Activated CD8-positive, alpha-beta memory T cell treated with anti-CD3 and anti-CD28 coated beads, Interleukin-2, amount 50 U/mL, for 4 hours (primary cell): Measurements from ENCODE around the gene EIF1AD.
A peak's percentile ranks its signal among the peaks of the same experiment; 100 is the strongest.
"Not testable (repeated sequence)": the region's sequence is repeated elsewhere in the genome, so short reads cannot be mapped to it uniquely, and the experiment has no call there.

ENCODE experiments used
- DNase-seq: peaks from one replicate; pipeline ENCODE4 v3.0.0-alpha.2; 2020

EIF1AD gene

DNA sequence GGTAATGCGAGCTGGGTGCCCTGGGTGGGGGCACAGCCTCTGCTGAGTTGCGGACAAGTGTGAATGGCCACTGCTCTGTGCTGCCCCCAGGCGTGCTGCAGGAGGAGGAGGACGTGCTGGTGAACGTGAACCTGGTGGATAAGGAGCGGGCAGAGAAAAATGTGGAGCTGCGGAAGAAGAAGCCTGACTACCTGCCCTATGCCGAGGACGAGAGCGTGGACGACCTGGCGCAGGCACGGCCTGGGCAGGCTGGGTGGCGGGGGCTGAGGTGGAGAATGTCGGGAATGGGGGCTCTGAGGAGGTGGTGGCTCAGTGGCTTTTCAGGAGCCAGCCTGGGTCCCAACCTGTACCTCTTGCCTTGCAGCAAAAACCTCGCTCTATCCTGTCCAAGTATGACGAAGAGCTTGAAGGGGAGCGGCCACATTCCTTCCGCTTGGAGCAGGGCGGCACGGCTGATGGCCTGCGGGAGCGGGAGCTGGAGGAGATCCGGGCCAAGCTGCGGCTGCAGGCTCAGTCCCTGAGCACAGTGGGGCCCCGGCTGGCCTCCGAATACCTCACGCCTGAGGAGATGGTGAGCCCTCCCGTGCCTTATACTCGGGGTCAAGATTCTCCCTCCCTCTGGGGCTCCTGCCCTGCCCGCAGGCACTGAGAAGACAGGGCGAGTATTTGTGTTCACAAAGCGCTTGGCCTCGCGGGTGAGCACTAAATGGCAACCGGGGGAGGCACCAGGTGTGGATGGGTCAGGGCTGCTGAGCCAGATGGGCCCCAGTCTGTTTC lies 35.8 kb downstream of the EIF1AD start:
- DNase-seq, result no peak

DNA sequence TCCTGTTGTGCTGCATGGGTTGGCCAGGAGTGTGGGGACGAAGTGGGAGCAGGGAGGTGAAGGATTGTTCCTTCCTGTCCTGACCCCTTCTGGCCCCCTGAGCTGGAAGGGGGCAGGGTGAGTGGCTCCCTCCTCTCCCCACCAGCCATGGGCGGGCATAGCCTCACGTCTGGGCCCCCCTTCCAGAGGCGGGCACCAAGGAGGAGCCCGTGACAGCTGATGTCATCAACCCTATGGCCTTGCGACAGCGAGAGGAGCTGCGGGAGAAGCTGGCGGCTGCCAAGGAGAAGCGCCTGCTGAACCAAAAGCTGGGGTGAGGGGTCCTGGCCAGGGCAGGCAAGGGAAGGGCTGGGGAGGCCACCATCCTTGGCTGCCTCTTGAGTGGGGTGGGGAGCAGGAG lies 37.1 kb downstream of the EIF1AD start:
- no peak for DNase-seq

DNA sequence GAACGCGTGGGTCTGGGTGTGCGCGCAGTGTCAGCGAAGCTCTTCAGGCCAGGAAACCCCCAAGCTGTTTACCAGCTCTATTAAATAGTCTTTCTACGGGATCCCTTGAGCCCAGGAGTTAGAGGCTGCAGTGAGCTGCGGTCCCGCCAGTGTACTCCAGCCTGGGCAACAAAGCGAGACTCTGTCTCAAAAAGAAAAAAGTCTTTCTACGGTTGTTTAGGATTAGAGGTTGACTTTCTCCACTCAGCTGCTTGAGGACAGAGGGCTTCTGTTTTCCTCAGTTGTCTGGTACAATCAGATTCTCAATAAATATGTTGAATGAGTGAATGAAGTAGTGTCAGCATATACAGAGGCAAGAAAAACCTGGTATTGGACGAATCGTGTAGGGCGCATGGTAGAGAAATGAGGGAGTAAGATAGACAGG lies 39.8 kb downstream of the EIF1AD start:
- no peak for DNase-seq

DNA sequence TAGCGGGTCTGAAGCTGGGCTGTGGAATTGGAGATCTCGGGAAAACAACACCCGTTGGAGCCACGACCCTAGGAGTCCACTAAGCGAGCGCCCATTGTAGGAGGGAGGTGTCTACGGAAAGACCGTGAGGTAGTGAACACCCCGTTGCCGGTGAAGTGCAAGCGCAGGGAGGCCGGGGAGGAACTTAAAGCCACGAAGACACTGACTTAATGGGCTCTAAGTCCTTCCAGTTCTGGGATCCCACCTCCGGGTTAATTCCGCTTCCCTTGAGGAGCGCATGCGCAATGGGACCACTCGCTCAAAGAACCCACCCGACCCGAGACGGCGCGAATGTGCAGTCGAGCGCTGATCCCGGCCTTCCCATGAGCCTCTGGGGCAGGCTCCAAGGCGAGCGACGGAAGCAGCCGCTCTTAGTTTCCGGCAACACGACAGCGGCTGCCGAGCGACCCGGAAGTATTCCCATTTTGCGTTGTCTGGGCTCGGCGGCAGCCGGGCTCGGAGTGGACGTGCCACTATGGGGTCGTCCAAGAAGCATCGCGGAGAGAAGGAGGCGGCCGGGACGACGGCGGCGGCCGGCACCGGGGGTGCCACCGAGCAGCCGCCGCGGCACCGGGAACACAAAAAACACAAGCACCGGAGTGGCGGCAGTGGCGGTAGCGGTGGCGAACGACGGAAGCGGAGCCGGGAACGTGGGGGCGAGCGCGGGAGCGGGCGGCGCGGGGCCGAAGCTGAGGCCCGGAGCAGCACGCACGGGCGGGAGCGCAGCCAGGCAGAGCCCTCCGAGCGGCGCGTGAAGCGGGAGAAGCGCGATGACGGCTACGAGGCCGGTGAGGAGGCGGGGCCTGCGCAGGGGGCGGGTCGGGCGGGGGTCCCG lies 40.5 kb downstream of the EIF1AD start, which contains the start of gene SART1:
SART1 (plus strand) TSS at position 468 of the 874 bp plus-strand sequence; CDS start at position 515, 47 bp downstream.
- DNase-seq, result peak; percentile 93

DNA sequence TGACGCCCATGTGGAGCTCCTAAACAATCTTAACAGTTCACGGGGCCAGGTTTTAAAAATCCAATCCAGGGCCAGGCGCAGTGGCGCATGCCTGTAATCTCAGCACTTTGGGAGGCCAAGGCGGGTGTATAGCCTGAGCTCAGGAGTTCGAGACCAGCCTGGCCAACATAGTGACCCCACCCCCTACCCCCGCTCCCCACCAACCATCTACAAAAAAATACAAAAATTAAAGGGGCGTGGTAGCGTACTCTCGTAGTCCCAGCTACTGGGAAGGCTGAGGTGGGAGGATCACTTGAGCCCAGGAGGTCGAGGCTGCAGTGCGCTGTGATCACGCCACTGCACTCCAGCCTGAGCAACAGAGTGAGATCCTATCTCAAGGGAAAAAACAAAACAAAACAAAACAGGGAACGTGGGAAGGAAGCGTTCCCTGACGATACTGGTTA lies 41.1 kb downstream of the EIF1AD start:
- DNase-seq, result no peak

DNA sequence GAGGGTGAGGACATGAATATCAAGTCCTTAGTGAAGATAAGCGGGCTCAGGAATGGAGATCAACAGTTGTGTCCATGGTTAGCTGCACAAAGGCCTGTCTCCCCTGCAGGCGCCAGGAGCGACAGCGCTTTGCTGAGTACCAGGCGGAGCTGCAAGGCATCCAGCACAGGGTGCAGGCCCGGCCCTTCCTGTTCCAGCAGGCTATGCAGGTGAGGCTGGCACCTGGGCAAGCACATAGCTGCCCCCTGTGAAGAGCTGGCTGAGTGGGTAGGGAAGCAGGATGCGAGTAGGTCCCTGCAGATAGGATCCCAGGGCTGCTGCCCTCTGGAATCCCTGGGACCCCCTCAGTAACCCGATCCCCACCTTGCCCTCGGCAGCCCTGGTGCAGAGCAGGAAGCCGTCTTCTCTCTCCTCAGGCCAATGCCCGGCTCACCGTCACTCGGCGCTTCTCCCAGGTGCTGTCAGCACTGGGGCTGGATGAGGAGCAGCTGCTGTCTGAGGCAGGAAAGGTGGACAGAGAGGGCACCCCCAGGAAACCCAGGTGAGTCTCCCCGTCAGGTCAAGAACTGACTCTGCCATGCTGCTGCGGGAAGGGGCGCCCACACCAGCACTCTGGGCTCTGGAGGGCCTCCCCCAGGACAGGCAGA lies 43.1 kb downstream of the EIF1AD start:
- no peak for DNase-seq

DNA sequence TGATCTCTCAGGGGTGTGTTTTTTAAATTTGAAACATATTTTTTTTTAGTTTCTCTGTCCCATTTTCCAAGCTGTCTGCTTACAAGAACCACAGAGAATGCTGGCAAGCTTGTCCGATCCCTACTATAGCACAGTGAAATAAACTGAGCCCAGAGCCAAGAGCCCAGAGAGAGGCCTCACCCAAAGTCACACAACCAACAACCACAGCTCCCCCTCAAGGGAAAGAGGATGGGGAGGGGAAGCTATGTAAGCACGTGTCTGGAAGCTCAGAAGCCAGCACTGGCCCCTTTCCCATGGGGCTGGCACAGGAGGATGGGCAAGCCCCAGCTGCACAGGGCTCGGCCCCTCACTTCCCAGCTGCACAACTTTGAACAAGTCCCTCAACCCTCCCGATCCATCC lies 43.7 kb downstream of the EIF1AD start:
- no peak for DNase-seq

DNA sequence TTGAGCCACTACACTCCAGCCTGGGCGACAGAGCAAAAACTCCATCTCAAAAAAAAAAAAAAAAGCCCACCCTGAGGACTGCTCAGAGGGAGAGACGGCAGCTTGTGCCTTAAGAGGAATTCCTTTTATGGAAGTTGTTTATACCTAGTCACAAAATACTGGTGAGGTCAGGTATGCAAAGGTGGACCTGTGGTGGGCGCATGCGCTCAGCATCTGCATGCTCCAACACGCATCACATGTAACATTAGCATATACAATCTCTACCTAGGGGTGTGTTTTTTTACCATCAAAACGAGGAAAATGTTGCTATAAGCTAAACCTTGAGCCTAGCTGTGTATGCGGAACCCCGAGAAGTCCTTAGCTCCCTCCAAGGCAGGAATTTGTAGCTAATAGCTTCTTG lies 47.2 kb downstream of the EIF1AD start:
- DNase-seq, result no peak

DNA sequence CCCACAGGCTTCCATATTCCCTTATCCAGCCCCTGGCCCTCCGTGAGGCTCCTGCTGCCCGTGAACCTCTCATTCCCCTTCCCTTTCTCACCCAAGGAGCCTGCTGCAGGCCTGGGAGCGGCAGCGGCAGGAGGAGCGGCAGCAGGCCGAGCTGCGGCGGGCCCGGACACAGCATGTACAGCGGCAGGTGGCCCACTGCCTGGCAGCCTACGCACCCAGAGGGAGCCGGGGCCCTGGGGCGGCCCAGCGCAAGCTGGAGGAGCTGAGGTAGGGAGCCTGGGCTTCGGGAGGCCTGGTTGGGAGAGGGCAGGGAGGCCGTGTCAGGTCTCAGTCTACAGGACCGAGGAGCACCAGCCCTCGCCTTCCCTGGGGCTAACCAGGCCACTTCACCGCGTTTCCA lies 48.5 kb downstream of the EIF1AD start:
- DNase-seq, result no peak

DNA sequence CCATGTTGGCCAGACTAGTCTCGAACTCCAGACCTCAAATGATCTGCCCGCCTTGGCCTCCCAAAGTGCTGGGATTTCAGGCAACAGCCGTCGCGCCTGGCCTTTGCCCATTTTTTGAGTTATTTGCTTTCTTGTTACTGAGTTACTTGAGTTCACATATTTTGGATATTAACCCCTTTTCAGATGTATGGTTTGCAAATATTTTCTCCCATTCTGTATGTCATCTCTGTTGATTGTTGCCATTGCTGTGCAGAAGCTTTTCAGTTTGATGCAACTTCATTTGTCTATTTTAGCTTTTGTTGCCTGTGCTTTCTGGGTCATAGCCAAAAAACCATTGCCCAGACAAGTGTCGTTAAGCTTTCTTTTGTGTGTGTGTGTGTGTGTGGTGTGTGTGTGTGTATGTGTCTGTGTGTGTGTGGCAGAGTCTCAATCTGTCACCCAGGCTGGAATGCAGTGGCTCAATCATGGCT lies 49.9 kb downstream of the EIF1AD start:
- DNase-seq, result no peak

DNA sequence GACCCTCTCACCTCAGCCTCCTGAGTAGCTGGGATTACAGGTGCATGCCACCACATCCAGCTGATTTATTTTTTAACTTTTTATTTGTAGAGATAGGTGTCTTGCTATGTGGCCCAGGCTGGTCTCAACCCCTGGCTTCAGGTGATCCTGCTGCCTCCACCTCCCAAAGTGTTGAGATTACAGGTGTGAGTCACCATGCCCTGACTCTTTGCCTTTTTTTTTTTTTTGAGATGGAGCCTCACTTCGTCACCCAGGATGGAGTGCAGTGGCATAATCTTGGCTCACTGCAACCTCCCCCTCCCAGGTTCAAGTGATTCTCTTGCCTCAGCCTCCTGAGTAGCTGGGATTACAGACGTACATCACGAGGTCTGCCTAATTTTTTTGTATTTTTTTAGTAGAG lies 50.3 kb downstream of the EIF1AD start:
- DNase-seq, result not testable (repeated sequence)

DNA sequence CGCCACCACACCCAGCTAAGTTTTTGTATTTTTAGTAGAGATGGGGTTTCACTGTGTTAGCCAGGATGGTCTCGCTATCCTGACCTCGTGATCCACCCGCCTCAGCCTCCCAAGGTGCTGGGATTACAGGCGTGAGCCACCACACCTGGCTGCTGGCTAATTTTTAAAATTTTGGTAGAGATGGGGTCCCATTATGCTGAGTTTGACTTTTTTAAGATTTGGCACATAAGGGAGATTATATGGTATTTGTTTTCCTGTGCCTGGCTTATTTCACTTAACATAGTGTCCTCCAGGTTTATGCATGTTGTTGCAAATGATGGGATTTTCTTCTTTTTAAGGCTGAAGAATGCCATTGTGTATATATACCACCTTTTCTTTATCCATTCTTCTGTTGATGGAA lies 51.2 kb downstream of the EIF1AD start:
- DNase-seq, result not testable (repeated sequence)

DNA sequence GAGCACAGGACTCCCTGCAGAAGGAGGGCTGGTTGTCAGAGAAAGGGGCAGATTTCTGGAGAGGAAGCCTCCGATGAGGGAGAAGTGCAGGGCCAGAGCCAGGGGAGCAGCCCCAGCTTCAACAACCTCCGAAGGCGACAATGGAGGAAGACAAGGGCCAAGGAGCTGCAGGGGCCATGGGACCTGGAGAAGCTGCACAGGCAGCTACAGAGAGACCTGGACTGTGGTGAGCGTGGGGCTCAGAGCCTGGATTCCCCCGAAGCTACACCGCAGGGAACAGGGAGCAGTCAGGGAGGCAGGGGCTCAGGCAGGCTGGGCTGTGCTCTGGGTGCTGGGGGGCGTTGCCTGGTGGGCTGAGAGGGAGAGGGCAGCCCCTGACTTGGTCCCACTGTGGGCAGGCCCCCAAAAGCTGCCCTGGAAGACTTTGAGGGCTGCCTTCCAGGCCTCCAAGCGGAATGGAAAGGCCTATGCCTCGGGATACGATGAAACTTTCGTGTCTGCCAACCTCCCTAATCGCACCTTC lies 54.3 kb downstream of the EIF1AD start:
- DNase-seq, result no peak

DNA sequence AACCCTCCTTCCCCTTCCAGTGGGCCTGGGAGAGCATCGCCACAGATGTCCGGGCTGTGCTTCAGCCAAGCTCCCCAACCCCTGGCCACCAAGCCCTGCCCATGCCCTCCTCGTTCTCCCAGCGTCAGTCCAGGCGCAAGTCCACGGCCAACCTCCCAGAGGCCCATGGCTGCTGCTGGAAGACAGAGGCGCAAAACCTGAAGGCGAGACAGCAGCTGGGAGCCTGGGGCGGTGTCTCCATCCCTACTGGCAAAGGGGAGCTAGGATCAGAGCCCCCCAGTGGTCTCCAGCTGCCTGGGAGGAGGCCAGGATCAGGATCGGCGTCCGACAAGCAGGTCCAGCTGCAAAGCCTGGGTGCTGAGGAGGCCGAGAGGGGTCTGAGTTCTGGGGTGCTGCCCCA lies 54.8 kb downstream of the EIF1AD start:
- DNase-seq, result no peak

DNA sequence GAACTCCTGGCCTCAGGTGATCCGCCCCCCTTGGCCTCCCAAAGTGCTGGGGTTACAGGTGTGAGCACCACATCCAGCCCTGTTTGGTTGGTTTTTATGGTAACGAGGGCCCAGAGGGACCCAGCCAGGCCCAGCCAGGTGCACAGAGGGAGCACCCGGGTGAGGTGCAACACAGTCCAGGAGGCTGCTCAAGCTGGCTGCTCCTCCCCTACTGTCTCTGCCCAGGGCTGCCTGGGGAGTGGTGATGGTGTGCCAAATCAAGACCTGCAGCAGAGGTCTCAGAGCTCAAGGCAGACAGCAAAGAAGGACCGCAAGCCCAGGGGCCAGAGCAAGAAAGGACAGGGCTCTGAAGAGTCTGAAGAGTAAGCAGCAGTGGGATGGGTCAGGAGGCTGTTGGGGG lies 55.3 kb downstream of the EIF1AD start:
- no peak for DNase-seq
